Activated naive CD8-positive, alpha-beta T cell treated with anti-CD3 and anti-CD28 coated beads, Interleukin-2, amount 50 U/mL, for 24 hours (primary cell): ENCODE results near the gene NOC4L.
"Not testable (repeated sequence)": the region's sequence is repeated elsewhere in the genome, so short reads cannot be mapped to it uniquely, and the experiment has no call there.

Experiments used
- ATAC-seq: fragments of 150-1000 bp; cut with Tn5 transposase; one replicate; pipeline ENCODE4 v1.10.0; 2021
- DNase-seq: peaks from one replicate; pipeline ENCODE4 v3.0.0; 2021
- H3K27ac Mint-ChIP-seq: one replicate; pipeline ENCODE4 v1.8.0; 2021; ENCODE audit warnings: mild to moderate bottlenecking, mixed read lengths
- H3K27me3 Mint-ChIP-seq: one replicate; pipeline ENCODE4 v1.8.0; 2021; ENCODE audit warnings: mixed read lengths
- H3K36me3 Mint-ChIP-seq: one replicate; pipeline ENCODE4 v1.8.0; 2021; ENCODE audit warnings: low read depth, mixed read lengths
- H3K4me1 Mint-ChIP-seq: one replicate; pipeline ENCODE4 v1.8.0; 2021; ENCODE audit warnings: mixed read lengths
- H3K4me3 Mint-ChIP-seq: one replicate; pipeline ENCODE4 v1.8.0; 2021; ENCODE audit warnings: mild to moderate bottlenecking, moderate library complexity, mixed read lengths
- H3K9me3 Mint-ChIP-seq: one replicate; pipeline ENCODE4 v1.8.0; 2021; ENCODE audit warnings: mixed read lengths

Gene NOC4L

GRCh38 chr12:132191715-132192553, 47.7 kb downstream of the NOC4L start:
- Mint-ChIP-seq H3K27me3 (no peaks in the 10 kb centered on the region), H3K4me3 (no peak overlapping the region)

DNA sequence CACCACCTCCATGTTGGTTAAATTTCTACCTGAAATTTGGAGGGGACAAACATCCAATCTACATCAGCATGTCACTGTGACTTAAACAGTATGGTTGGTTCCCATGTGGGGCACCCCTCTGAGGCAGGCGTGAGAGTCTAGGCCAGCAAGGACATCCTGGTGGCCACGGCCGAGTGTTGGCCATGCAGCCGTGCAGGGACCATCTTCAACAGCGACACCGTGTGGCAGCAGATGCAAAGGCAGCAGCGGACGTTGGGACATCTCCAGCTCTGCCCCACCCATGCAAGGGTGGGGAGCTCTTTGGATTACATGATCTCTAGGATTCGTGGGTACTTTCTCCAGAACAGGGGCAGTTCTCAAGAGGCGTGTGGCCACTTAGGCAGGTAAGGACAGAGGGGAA, 49.8 kb downstream of the NOC4L start:
- H3K9me3 Mint-ChIP-seq: peaks cover 9% of the 10 kb centered on the region
- DNase-seq: peak; percentile 41
- no peak overlapping the region for H3K4me3 Mint-ChIP-seq
- H3K36me3 Mint-ChIP-seq: peaks cover 3% of the 10 kb centered on the region
- no peak for ATAC-seq
- no peak overlapping the region for H3K27ac Mint-ChIP-seq
- H3K4me1 Mint-ChIP-seq: peaks cover 13% of the 10 kb centered on the region
- H3K27me3 Mint-ChIP-seq: no peaks in the 10 kb centered on the region

More at GRCh38 chr12:132191715-132192553, 47.7 kb downstream of the NOC4L start:
- Mint-ChIP-seq H3K27ac (no peak overlapping the region), H3K36me3 (peaks cover 3% of the 10 kb centered on the region), H3K9me3 (peaks cover 9% of the 10 kb centered on the region), H3K4me1 (peaks cover 25% of the 10 kb centered on the region)
- ATAC-seq (no peak), DNase-seq (no peak)

DNA sequence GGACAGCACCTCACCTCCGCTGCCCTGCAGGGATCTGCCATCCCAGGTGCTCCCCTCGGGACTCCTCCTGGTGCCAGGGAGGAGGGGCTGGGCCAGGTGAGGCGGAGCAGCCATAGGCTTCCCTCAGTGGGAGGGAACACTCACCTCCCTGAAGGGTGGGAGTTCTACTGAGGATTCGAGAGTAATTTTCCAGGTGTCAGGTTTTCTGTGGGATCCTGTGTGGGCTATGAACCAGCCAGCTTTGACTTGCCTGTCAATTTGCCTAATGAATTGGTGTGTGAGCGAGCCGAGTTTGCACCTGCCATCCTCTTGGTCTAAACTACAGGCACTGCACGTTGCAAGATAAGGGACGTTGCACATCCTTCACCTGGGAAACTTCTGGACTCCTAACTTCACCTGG, 50.3 kb downstream of the NOC4L start:
- Mint-ChIP-seq H3K4me1 (peaks cover 8% of the 10 kb centered on the region), H3K27me3 (no peaks in the 10 kb centered on the region), H3K4me3 (no peak overlapping the region), H3K36me3 (peaks cover 3% of the 10 kb centered on the region), H3K27ac (no peak overlapping the region), H3K9me3 (peaks cover 9% of the 10 kb centered on the region)
- no peak for DNase-seq
- no peak for ATAC-seq

DNA sequence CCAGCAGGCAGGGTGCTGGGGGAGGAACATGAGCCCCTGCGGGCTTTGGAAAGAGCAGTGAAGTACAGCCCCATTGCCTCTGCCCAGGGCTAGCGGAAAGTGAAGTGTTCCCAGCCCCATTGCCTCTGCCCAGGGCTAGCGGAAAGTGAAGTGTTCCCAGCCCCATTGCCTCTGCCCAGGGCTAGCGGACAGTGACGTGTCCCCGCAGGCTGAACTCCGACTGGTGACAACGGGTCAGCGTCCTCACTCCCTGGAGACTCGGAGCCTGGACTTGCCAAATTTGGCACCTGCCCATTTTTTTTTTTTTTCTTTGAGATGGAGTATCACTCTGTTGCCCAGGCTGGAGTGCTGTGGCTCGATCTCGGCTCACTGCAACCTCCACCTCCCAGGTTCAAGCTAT, 51.0 kb downstream of the NOC4L start:
- not testable (repeated sequence) for ATAC-seq, DNase-seq, H3K27ac Mint-ChIP-seq, H3K4me3 Mint-ChIP-seq, H3K4me1 Mint-ChIP-seq, H3K36me3 Mint-ChIP-seq, H3K9me3 Mint-ChIP-seq, H3K27me3 Mint-ChIP-seq

GRCh38 chr12:132196038-132196872, 52.0 kb downstream of the NOC4L start:
- Mint-ChIP-seq H3K27me3 (no peaks in the 10 kb centered on the region), H3K4me1 (no peaks in the 10 kb centered on the region), H3K27ac (no peak overlapping the region), H3K4me3 (no peak overlapping the region), H3K36me3 (peaks cover 3% of the 10 kb centered on the region), H3K9me3 (peaks cover 9% of the 10 kb centered on the region)
- no peak for DNase-seq
- no peak for ATAC-seq

- Mint-ChIP-seq H3K9me3 (peaks cover 9% of the 10 kb centered on the region), H3K27me3 (no peaks in the 10 kb centered on the region), H3K27ac (no peak overlapping the region), H3K4me3 (no peak overlapping the region), H3K4me1 (no peaks in the 10 kb centered on the region), H3K36me3 (peaks cover 3% of the 10 kb centered on the region)
- DNase-seq (no peak), ATAC-seq (no peak)
These were observed 52.7 kb downstream of the NOC4L start for GRCh38 chr12:132196873-132197390.

DNA sequence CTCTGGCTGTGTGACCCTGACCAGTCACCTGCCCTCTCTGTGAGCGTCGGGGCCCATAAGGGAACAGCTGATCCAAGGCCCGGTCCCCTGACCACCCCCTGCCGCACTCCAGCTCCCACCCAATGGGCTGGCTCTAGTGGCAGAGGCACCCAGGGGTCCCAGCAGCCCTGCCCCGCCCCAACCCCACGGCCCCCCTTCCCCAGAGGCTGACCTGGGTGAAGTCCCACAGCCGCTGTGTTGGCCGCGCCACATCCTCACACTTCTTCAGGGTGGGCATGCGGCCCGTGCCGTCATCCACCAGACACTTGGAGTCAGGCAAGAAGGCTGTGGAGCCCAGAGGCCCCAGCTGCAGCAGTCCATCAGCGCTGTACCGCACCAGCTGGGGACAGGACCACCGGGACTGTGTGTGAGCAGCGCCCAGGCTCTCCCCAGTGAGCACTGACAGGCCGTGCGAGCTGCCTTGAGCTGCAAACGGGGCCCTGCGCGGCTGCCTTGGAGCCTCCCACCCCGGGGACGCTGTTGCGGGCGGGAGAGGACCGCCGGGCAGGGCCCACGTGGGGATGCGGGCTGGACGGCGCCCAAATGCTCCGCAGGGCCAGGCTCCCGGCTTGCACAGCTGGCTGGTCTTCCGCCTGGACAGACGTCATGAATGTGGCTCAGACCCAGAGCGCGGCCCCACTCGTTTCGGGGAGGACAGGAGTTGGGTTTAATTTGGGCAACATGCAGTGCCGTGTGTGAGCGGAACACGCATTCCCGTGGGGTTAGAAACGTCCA, 53.5 kb downstream of the NOC4L start:
- Mint-ChIP-seq H3K4me1 (no peaks in the 10 kb centered on the region), H3K9me3 (peaks cover 9% of the 10 kb centered on the region), H3K4me3 (no peak overlapping the region), H3K27me3 (no peaks in the 10 kb centered on the region), H3K36me3 (peaks cover 3% of the 10 kb centered on the region), H3K27ac (no peak overlapping the region)
- no peak for ATAC-seq
- DNase-seq: no peak

DNA sequence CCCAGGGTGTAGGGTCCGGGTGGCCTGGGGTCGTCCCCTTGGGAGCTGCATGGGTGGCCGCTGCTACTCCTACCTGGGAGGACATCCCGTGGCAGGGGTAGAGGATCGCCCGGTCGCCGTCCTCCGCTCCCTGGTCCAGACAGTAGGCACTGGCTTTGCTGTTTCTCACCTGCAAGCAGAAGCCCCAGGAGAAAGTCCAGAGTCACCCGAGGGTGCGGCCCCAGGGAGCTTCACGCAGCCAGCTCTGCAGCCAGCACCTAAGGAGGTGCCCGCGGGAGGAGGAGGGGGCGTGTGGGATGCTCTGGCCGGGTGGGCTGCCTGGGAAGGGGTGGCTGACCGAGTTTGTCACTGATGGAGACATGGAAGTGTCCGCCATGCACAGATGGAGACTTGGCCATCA, 54.8 kb downstream of the NOC4L start:
- Mint-ChIP-seq H3K27me3 (peaks cover 4% of the 10 kb centered on the region), H3K4me1 (no peaks in the 10 kb centered on the region), H3K9me3 (peaks cover 3% of the 10 kb centered on the region), H3K27ac (no peak overlapping the region), H3K36me3 (peaks cover 3% of the 10 kb centered on the region), H3K4me3 (no peak overlapping the region)
- no peak for ATAC-seq
- no peak for DNase-seq

DNA sequence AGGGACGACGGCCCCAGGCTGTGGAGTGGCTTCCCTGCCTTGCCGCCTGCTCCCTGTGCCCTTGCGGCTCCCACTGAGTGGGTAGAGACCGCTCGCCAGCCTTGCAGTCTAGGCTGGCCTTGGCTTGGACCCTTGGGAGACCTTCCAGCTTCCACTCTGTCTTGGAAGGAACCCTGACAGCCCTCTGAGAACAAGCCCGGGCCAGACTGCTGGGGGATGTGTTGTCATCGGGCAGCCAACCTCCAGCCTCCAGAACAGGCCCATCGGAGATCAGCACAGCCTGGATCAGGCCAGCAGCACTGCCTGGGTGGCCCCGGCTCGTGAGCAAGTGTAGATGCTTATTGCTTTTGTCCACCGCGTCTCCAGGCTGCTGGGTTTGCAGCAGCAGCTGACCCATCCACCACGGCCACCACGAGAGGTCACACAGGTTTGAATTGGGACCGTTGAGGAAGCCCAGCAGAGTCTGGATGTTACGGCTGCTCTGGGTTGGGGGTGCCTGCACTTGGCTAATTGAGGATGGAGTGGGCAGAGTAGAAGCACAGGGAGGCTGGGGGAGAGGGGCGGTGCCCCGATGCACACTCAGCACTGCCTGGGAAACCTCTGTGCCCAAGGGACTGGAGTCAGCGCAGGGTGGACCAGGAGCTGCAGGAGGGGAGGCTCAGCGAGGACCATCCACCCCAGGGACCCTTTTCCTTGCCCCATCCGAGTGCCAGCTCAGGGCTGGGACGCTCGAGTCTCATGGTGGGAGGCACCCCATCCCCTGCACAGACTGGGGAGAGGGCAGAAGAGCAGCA, 55.5 kb downstream of the NOC4L start:
- Mint-ChIP-seq H3K4me3 (no peak overlapping the region), H3K27me3 (peaks cover 10% of the 10 kb centered on the region), H3K27ac (no peak overlapping the region), H3K9me3 (no peaks in the 10 kb centered on the region), H3K4me1 (peaks cover 1% of the 10 kb centered on the region), H3K36me3 (peaks cover 2% of the 10 kb centered on the region)
- ATAC-seq (no peak), DNase-seq (no peak)

DNA sequence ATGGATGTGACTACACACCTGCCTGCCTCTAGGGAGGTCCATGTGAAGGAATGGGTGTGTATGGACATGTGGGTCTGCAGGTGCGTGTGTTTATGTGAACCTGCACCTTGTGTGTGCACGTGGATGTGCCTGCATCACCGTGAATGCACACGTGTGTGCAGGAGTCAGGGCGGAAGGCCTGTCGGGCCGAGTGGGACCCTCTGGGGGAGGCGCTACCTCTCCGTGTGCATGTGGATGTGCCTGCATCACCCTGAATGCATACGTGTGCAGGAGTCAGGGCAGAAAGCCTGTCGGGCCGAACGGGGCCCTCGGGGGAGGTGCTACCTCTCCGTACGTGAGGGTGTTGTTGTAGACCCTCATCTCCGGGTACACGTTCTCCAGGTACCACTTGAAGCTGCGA, 56.5 kb downstream of the NOC4L start:
- DNase-seq (no peak), ATAC-seq (no peak)
- Mint-ChIP-seq H3K4me3 (no peak overlapping the region), H3K4me1 (peaks cover 4% of the 10 kb centered on the region), H3K27me3 (peaks cover 18% of the 10 kb centered on the region), H3K9me3 (no peaks in the 10 kb centered on the region), H3K36me3 (no peaks in the 10 kb centered on the region), H3K27ac (no peak overlapping the region)

DNA sequence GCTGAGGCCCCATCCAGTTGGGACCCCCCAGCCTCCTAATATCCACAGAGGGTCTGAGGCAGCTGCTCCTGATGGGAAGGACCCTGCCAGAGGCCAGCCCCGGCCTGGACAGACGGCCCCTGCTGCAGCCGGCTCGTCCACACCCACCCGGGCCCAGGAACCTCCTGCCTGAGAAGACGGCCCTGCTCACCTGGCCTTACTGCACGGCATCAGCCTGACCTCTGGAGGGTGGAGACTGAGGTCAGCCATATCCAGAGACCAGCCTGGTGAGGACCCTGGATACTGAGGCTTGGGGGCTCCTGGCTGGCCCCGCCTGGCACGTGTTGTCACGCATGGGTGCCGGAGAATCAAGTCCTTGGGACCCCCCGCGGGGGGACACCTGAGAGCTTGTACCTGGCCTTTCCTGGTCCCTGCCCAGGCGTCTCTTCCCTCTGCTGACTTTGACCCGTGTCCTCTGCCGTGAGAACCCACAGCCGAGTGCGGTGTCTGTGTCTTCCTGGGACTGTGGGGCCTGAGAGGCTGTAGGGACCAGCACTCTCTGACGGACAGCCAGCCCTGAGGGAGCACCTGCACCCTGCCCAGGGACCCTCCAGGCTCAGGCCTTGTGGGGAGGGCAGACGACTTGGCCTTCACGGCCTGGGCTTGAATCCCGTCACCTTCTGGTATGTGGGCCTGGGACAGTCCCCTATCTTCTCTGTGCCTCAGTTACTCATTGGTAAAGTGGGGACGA, 57.3 kb downstream of the NOC4L start:
- H3K27ac Mint-ChIP-seq: no peak overlapping the region
- peaks cover 25% of the 10 kb centered on the region for H3K27me3 Mint-ChIP-seq
- ATAC-seq (no peak), DNase-seq (no peak)
- H3K4me1 Mint-ChIP-seq: peaks cover 4% of the 10 kb centered on the region
- H3K36me3 Mint-ChIP-seq: no peaks in the 10 kb centered on the region
- no peaks in the 10 kb centered on the region for H3K9me3 Mint-ChIP-seq
- no peak overlapping the region for H3K4me3 Mint-ChIP-seq
